Measurements from ENCODE around the gene ARR3.
"Not testable (repeated sequence)": the region's sequence is repeated elsewhere in the genome, so short reads cannot be mapped to it uniquely, and the experiment has no call there.

Gene ARR3

GRCh38 chrX:70274029-70274428 lies 5.9 kb downstream of the ARR3 start:
- H4K91ac ChIP-seq (ENCODE audit: low read length); H3K9me3 ChIP-seq (ENCODE audit: control insufficient read depth, low read length); H2BK15ac ChIP-seq (ENCODE audit: low read depth, poor library complexity, severe bottlenecking); H3K79me1 ChIP-seq (replicated peaks; ENCODE audit: low read length, poor library complexity, severe bottlenecking); H3K4me3 ChIP-seq (ENCODE audit: insufficient read depth in 1 of 2, low read depth in 1 of 2, low read length in 2 of 2); H2BK5ac ChIP-seq (ENCODE audit: low read depth, low read length, poor library complexity, severe bottlenecking); H4K8ac ChIP-seq (ENCODE audit: low read length); DNase-seq; H3K9ac ChIP-seq (ENCODE audit: low read length); H3K4ac ChIP-seq (ENCODE audit: low read depth in 1 of 2, low read length in 2 of 2); H2AK5ac ChIP-seq (ENCODE audit: low read length, severe bottlenecking); H3K4me2 ChIP-seq (ENCODE audit: low read length, poor library complexity, severe bottlenecking); H3K14ac ChIP-seq (ENCODE audit: low read length in 2 of 2); H2BK12ac ChIP-seq (ENCODE audit: low read length in 2 of 2); H3K27ac ChIP-seq (ENCODE audit: low read length, poor library complexity, severe bottlenecking); H2AFZ ChIP-seq (ENCODE audit: low read depth, low read length); H3K23ac ChIP-seq (ENCODE audit: low read length in 2 of 2); H3K4me1 ChIP-seq (ENCODE audit: control insufficient read depth, insufficient read depth, low read depth, low read length); H2BK120ac ChIP-seq (ENCODE audit: low read depth, low read length); H3K36me3 ChIP-seq (ENCODE audit: control insufficient read depth in 1 of 2, insufficient read depth in 2 of 2, low read depth in 1 of 2, low read length in 2 of 2); H3K18ac ChIP-seq (ENCODE audit: low read depth in 1 of 2, low read length in 2 of 2): not testable (repeated sequence)
- peaks cover 0 to 23% of the 10 kb centered on the region in 2 experiments for H3K27me3 ChIP-seq (ENCODE audit: control insufficient read depth in 1 of 2, insufficient read depth in 1 of 2, low read length in 2 of 2)
- WGBS, result 81% methylated on average over 6 of the region's 7 CpGs

DNA sequence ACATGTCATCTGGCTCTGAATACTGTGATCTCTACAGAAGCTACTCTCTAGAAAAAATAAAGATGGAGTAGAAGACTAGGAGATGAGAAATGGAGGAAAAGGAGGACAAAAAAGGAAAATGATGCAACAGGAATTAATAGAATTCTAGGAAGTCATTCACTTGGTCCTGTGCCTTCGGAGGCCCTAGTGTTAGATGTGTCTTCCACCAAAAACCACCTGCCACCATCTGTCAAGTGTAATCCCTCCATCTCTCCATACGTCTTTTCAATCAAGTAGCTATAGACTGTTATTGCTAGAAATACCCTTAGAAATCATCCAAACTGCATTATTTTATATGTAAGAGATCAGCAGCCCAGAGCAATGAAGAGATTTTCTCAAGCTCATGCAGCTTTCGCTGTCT lies 10.9 kb downstream of the ARR3 start:
- Histone ChIP-seq H3K9ac (ENCODE audit: low read length) (no peak overlapping the region), H3K27ac (ENCODE audit: low read length, poor library complexity, severe bottlenecking) (no peak overlapping the region), H3K79me1 (replicated peaks; ENCODE audit: low read length, poor library complexity, severe bottlenecking) (no peaks in the 10 kb centered on the region), H3K27me3 (ENCODE audit: control insufficient read depth in 1 of 2, insufficient read depth in 1 of 2, low read length in 2 of 2) (peaks cover 0 to 8% of the 10 kb centered on the region in 2 experiments), H3K18ac (ENCODE audit: low read depth in 1 of 2, low read length in 2 of 2) (no peak overlapping the region), H2BK120ac (ENCODE audit: low read depth, low read length) (no peak overlapping the region), H3K14ac (ENCODE audit: low read length in 2 of 2) (no peak overlapping the region), H2BK15ac (ENCODE audit: low read depth, poor library complexity, severe bottlenecking) (no peak overlapping the region), H3K23ac (ENCODE audit: low read length in 2 of 2) (no peak overlapping the region), H2AK5ac (ENCODE audit: low read length, severe bottlenecking) (no peak overlapping the region), H2AFZ (ENCODE audit: low read depth, low read length) (no peak overlapping the region), H3K4ac (ENCODE audit: low read depth in 1 of 2, low read length in 2 of 2) (no peak overlapping the region), H3K9me3 (ENCODE audit: control insufficient read depth, low read length) (no peaks in the 10 kb centered on the region), H3K4me1 (ENCODE audit: control insufficient read depth, insufficient read depth, low read depth, low read length) (no peaks in the 10 kb centered on the region), H3K36me3 (ENCODE audit: control insufficient read depth in 1 of 2, insufficient read depth in 2 of 2, low read depth in 1 of 2, low read length in 2 of 2) (peaks cover 5 to 14% of the 10 kb centered on the region in 2 experiments), H3K4me2 (ENCODE audit: low read length, poor library complexity, severe bottlenecking) (no peak overlapping the region), H3K4me3 (ENCODE audit: insufficient read depth in 1 of 2, low read depth in 1 of 2, low read length in 2 of 2) (no peak overlapping the region), H2BK5ac (ENCODE audit: low read depth, low read length, poor library complexity, severe bottlenecking) (no peak overlapping the region), H4K91ac (ENCODE audit: low read length) (no peak overlapping the region), H4K8ac (ENCODE audit: low read length) (no peak overlapping the region), H2BK12ac (ENCODE audit: low read length in 2 of 2) (no peak overlapping the region)
- WGBS, result no CpG with 5 or more reads among the region's 3 CpGs
- no peak for DNase-seq

DNA sequence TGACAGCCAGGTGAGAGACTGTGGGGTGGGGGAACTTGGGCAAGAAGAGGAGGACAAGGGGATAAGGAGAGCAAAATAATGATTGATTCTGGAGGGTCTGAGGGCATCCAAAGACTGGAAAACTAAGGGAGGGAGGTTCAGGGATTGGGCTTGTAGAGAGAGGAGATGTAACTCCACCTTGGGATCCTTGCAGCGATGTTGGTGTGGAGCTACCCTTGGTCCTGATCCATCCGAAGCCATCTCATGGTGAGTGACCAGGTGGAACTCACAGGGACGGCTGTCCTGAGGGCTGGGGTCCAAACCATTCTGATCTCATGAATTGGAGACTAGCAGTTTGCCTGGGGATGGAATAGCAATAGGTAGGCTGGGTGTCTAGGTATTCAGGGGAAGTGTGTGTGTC lies 12.4 kb downstream of the ARR3 start:
- no peak overlapping the region for H3K14ac ChIP-seq (ENCODE audit: low read length in 2 of 2)
- H3K4me3 ChIP-seq (ENCODE audit: insufficient read depth in 1 of 2, low read depth in 1 of 2, low read length in 2 of 2), result no peak overlapping the region
- no peak overlapping the region for H2BK5ac ChIP-seq (ENCODE audit: low read depth, low read length, poor library complexity, severe bottlenecking)
- H3K4me2 ChIP-seq (ENCODE audit: low read length, poor library complexity, severe bottlenecking), result no peak overlapping the region
- no peak overlapping the region for H2AFZ ChIP-seq (ENCODE audit: low read depth, low read length)
- H4K91ac ChIP-seq (ENCODE audit: low read length), result no peak overlapping the region
- DNase-seq, result no peak
- no peak overlapping the region for H3K23ac ChIP-seq (ENCODE audit: low read length in 2 of 2)
- H3K9me3 ChIP-seq (ENCODE audit: control insufficient read depth, low read length), result no peaks in the 10 kb centered on the region
- H2BK15ac ChIP-seq (ENCODE audit: low read depth, poor library complexity, severe bottlenecking), result no peak overlapping the region
- no peak overlapping the region for H2BK12ac ChIP-seq (ENCODE audit: low read length in 2 of 2)
- H3K9ac ChIP-seq (ENCODE audit: low read length), result no peak overlapping the region
- H2BK120ac ChIP-seq (ENCODE audit: low read depth, low read length), result no peak overlapping the region
- H2AK5ac ChIP-seq (ENCODE audit: low read length, severe bottlenecking), result no peak overlapping the region
- H3K18ac ChIP-seq (ENCODE audit: low read depth in 1 of 2, low read length in 2 of 2), result no peak overlapping the region
- H3K27ac ChIP-seq (ENCODE audit: low read length, poor library complexity, severe bottlenecking), result no peak overlapping the region
- no peaks in the 10 kb centered on the region for H3K79me1 ChIP-seq (replicated peaks; ENCODE audit: low read length, poor library complexity, severe bottlenecking)
- WGBS, result 85% methylated on average over 3 of the region's 3 CpGs
- H3K36me3 ChIP-seq (ENCODE audit: control insufficient read depth in 1 of 2, insufficient read depth in 2 of 2, low read depth in 1 of 2, low read length in 2 of 2), result peaks cover 5 to 25% of the 10 kb centered on the region in 2 experiments
- H3K4ac ChIP-seq (ENCODE audit: low read depth in 1 of 2, low read length in 2 of 2), result no peak overlapping the region
- H4K8ac ChIP-seq (ENCODE audit: low read length), result no peak overlapping the region
- H3K27me3 ChIP-seq (ENCODE audit: control insufficient read depth in 1 of 2, insufficient read depth in 1 of 2, low read length in 2 of 2), result peaks cover 0 to 13% of the 10 kb centered on the region in 2 experiments
- no peaks in the 10 kb centered on the region for H3K4me1 ChIP-seq (ENCODE audit: control insufficient read depth, insufficient read depth, low read depth, low read length)

GRCh38 chrX:70281951-70282350 lies 13.8 kb downstream of the ARR3 start, which contains the start of gene RAB41:
RAB41 (plus strand) TSS chrX:70282172; CDS start chrX:70282218, 46 bp downstream.
- Histone ChIP-seq H3K4me2 (ENCODE audit: low read length, poor library complexity, severe bottlenecking) (no peak within 1 kb of the TSS), H3K4me3 (ENCODE audit: insufficient read depth in 1 of 2, low read depth in 1 of 2, low read length in 2 of 2) (no peak within 1 kb of the TSS)

More at GRCh38 chrX:70281951-70282350, 13.8 kb downstream of the ARR3 start, which contains the start of gene RAB41:
- Histone ChIP-seq H3K79me1 (replicated peaks; ENCODE audit: low read length, poor library complexity, severe bottlenecking) (no peaks in the 10 kb centered on the region), H3K14ac (ENCODE audit: low read length in 2 of 2) (no peak within 1 kb of the TSS), H2BK15ac (ENCODE audit: low read depth, poor library complexity, severe bottlenecking) (no peak within 1 kb of the TSS), H3K18ac (ENCODE audit: low read depth in 1 of 2, low read length in 2 of 2) (no peak within 1 kb of the TSS), H4K91ac (ENCODE audit: low read length) (no peak within 1 kb of the TSS), H3K36me3 (ENCODE audit: control insufficient read depth in 1 of 2, insufficient read depth in 2 of 2, low read depth in 1 of 2, low read length in 2 of 2) (peaks cover 8 to 37% of the 10 kb centered on the region in 2 experiments), H3K9me3 (ENCODE audit: control insufficient read depth, low read length) (no peaks in the 10 kb centered on the region), H2AFZ (ENCODE audit: low read depth, low read length) (no peak within 1 kb of the TSS), H2BK120ac (ENCODE audit: low read depth, low read length) (no peak within 1 kb of the TSS), H3K23ac (ENCODE audit: low read length in 2 of 2) (no peak within 1 kb of the TSS), H3K4me1 (ENCODE audit: control insufficient read depth, insufficient read depth, low read depth, low read length) (no peaks in the 10 kb centered on the region), H2BK5ac (ENCODE audit: low read depth, low read length, poor library complexity, severe bottlenecking) (no peak within 1 kb of the TSS), H2AK5ac (ENCODE audit: low read length, severe bottlenecking) (no peak within 1 kb of the TSS), H3K27me3 (ENCODE audit: control insufficient read depth in 1 of 2, insufficient read depth in 1 of 2, low read length in 2 of 2) (peaks cover 0 to 14% of the 10 kb centered on the region in 2 experiments), H3K4ac (ENCODE audit: low read depth in 1 of 2, low read length in 2 of 2) (no peak within 1 kb of the TSS), H3K27ac (ENCODE audit: low read length, poor library complexity, severe bottlenecking) (no peak within 1 kb of the TSS), H4K8ac (ENCODE audit: low read length) (no peak within 1 kb of the TSS), H3K9ac (ENCODE audit: low read length) (no peak within 1 kb of the TSS), H2BK12ac (ENCODE audit: low read length in 2 of 2) (no peak within 1 kb of the TSS)
- no peak for DNase-seq
- WGBS, result 92% methylated on average over 21 of the region's 21 CpGs

Data from mesenchymal stem cell (in vitro differentiated cells and primary cell).